Measurements from ENCODE around the gene RPS6KA3.
"Not testable (repeated sequence)": the region's sequence is repeated elsewhere in the genome, so short reads cannot be mapped to it uniquely, and the experiment has no call there.

Gene RPS6KA3

GRCh38 chrX:20217906-20218305 lies 48.8 kb downstream of the RPS6KA3 start:
- DNase-seq = no peak

GRCh38 chrX:20217271-20217670 lies 49.4 kb downstream of the RPS6KA3 start:
- peak; percentile 41 to 67 (median 64) for DNase-seq

- DNase-seq = no peak
These were observed 51.1 kb downstream of the RPS6KA3 start for GRCh38 chrX:20215565-20215964.

GRCh38 chrX:20212486-20213089 lies 54.1 kb downstream of the RPS6KA3 start:
- no peak for DNase-seq

GRCh38 chrX:20211261-20211786 lies 55.4 kb downstream of the RPS6KA3 start:
- DNase-seq = no peak

GRCh38 chrX:20205927-20206708 lies 60.6 kb downstream of the RPS6KA3 start:
- DNase-seq = no peak

- no peak for DNase-seq
These were observed 62.4 kb downstream of the RPS6KA3 start for GRCh38 chrX:20204351-20204750.

- no peak for DNase-seq
These were observed 69.0 kb downstream of the RPS6KA3 start for GRCh38 chrX:20197641-20198210.

- no peak for DNase-seq
These were observed 77.5 kb downstream of the RPS6KA3 start for GRCh38 chrX:20189171-20189570.

- no peak for DNase-seq
These were observed 84.9 kb downstream of the RPS6KA3 start for GRCh38 chrX:20181598-20182329.

GRCh38 chrX:20177093-20177492 lies 89.6 kb downstream of the RPS6KA3 start:
- DNase-seq = no peak

- DNase-seq = no peak
These were observed 92.9 kb downstream of the RPS6KA3 start for GRCh38 chrX:20173856-20174255.

GRCh38 chrX:20173313-20173712 lies 93.4 kb downstream of the RPS6KA3 start:
- no peak for DNase-seq

- no peak for DNase-seq
These were observed 94.8 kb downstream of the RPS6KA3 start for GRCh38 chrX:20171887-20172286.

- DNase-seq = not testable (repeated sequence)
These were observed 104.2 kb downstream of the RPS6KA3 start for GRCh38 chrX:20162516-20162915.

- no peak for DNase-seq
These were observed 106.8 kb downstream of the RPS6KA3 start for GRCh38 chrX:20159797-20160385.

GRCh38 chrX:20151689-20152088 lies 115.0 kb downstream of the RPS6KA3 start:
- DNase-seq = no peak

GRCh38 chrX:20149326-20149725 lies 117.4 kb downstream of the RPS6KA3 start:
- no peak for DNase-seq

- DNase-seq = peak; percentile 23 to 60 (median 56)
These were observed 119.1 kb downstream of the RPS6KA3 start for GRCh38 chrX:20147561-20147960.

GRCh38 chrX:20144491-20144890 lies 122.2 kb downstream of the RPS6KA3 start:
- peak; percentile 16 to 39 (median 36) for DNase-seq

- DNase-seq = no peak
These were observed 123.1 kb downstream of the RPS6KA3 start for GRCh38 chrX:20143561-20143960.

GRCh38 chrX:20143111-20143510 lies 123.6 kb downstream of the RPS6KA3 start:
- no peak for DNase-seq
